Smooth muscle cell (in vitro differentiated cells): ENCODE data around the gene POLN. TPM values are rescaled to one million over a fixed set of nuclear protein-coding genes. Genes with fewer than 3 reads are reported as not detected.

Experiments used
- DNase-seq: peaks from one replicate; lab custom pipeline; 2025; ENCODE audit not compliant: unreplicated experiment; lab: John Stamatoyannopoulos, UW
- H2AFZ ChIP-seq: fragments of 200-600 bp; sonication (generic); 2 replicates; pipeline ENCODE4 v1.6.0; 2016; ENCODE audit warnings: antibody characterized with exemption, low read depth, mild to moderate bottlenecking
- H3F3A ChIP-seq: fragments of 200-600 bp; sonication (generic); 2 replicates; pipeline ENCODE4 v1.6.0; 2017; ENCODE audit warnings: antibody characterized with exemption, low read depth
- H3K27ac ChIP-seq: fragments of 200-600 bp; sonication (generic); 2 replicates; pipeline ENCODE4 v1.5.1; 2016; ENCODE audit warnings: low read depth, mild to moderate bottlenecking
- H3K27me3 ChIP-seq: fragments of 200-600 bp; sonication (generic); 2 replicates; pipeline ENCODE4 v1.6.1; 2016; ENCODE audit warnings: low read depth, mild to moderate bottlenecking
- H3K36me3 ChIP-seq: fragments of 200-600 bp; sonication (generic); 2 replicates; pipeline ENCODE4 v1.5.1; 2016; ENCODE audit warnings: low read depth
- H3K4me1 ChIP-seq: fragments of 200-600 bp; sonication (generic); 2 replicates; pipeline ENCODE4 v1.5.1; 2016; ENCODE audit warnings: low read depth
- H3K4me2 ChIP-seq: fragments of 200-600 bp; sonication (generic); 2 replicates; pipeline ENCODE4 v1.6.0; 2016; ENCODE audit warnings: mild to moderate bottlenecking
- H3K4me3 ChIP-seq: fragments of 200-600 bp; sonication (generic); 2 replicates; pipeline ENCODE4 v1.5.1; 2016; ENCODE audit warnings: mild to moderate bottlenecking
- H3K79me2 ChIP-seq: fragments of 200-600 bp; sonication (generic); 2 replicates; pipeline ENCODE4 v1.6.0; 2016; ENCODE audit warnings: low read depth, mild to moderate bottlenecking
- H3K9ac ChIP-seq: fragments of 200-600 bp; sonication (generic); 2 replicates; pipeline ENCODE4 v1.6.0; 2016; ENCODE audit warnings: low read depth
- H3K9me3 ChIP-seq: fragments of 200-600 bp; sonication (generic); replicated peaks from 2 replicates; pipeline ENCODE4 v1.5.1; 2016; ENCODE audit warnings: low read depth
- H4K20me1 ChIP-seq: fragments of 200-600 bp; sonication (generic); 2 replicates; pipeline ENCODE4 v1.6.0; 2016; ENCODE audit warnings: low read depth
- CTCF ChIP-seq: fragments of 200-600 bp; sonication (generic); IDR thresholded peaks from 2 replicates; pipeline ENCODE4 v1.5.1; 2017; ENCODE audit warnings: borderline replicate concordance, mild to moderate bottlenecking, antibody characterized with exemption; ENCODE audit not compliant: insufficient read depth, poor library complexity, severe bottlenecking
- WGBS: methylation state at CpG from one replicate; pipeline ENCODE4 v1.1.7; 2016; ENCODE audit warnings: low lambda C conversion rate; 5-methylcytosine and 5-hydroxymethylcytosine counted together
- polyA plus RNA-seq: library from polyadenylated mRNA; unstranded; fragments of >200 nt; fragmentation: Nextera tagmentation; extraction: Ambion mirVana; gene quantifications from 2 replicates; pipeline ENCODE4 v1.2.1, GENCODE V29; 2016
- total RNA-seq: library from RNA; depleted of rRNA; stranded (reverse); fragments of >200 nt; gene quantifications from 2 replicates; pipeline ENCODE4 v1.2.3, GENCODE V29; 2014

The POLN gene
- total and polyA plus RNA-seq, 2 experiments from 2014 or later: 0.35 to 3.0 TPM

GRCh38 chr4:2251073-2251794 is 9.3 kb upstream of the POLN start:
- no peak overlapping the region for H3K4me3 ChIP-seq
- peaks cover 85% of the 10 kb centered on the region for H4K20me1 ChIP-seq
- no peak for TF ChIP-seq CTCF
- H3K4me1 ChIP-seq: no peaks in the 10 kb centered on the region
- no peaks in the 10 kb centered on the region for H3K27me3 ChIP-seq
- H3F3A ChIP-seq: no peaks in the 10 kb centered on the region
- no peak for DNase-seq
- 97% methylated on average over 25 of the region's 25 CpGs for WGBS
- no peak overlapping the region for H2AFZ ChIP-seq
- no peak overlapping the region for H3K4me2 ChIP-seq
- no peaks in the 10 kb centered on the region for H3K36me3 ChIP-seq
- peaks cover 9% of the 10 kb centered on the region for H3K79me2 ChIP-seq
- H3K9ac ChIP-seq: no peak overlapping the region
- no peaks in the 10 kb centered on the region for H3K9me3 ChIP-seq
- no peak overlapping the region for H3K27ac ChIP-seq

GRCh38 chr4:2250357-2251072 is 8.6 kb upstream of the POLN start:
- peaks cover 9% of the 10 kb centered on the region for H3K79me2 ChIP-seq
- no peak overlapping the region for H3K4me2 ChIP-seq
- H4K20me1 ChIP-seq: peaks cover 78% of the 10 kb centered on the region
- no peak overlapping the region for H3K4me3 ChIP-seq
- DNase-seq: no peak
- no peaks in the 10 kb centered on the region for H3K9me3 ChIP-seq
- H3K4me1 ChIP-seq: no peaks in the 10 kb centered on the region
- no peak overlapping the region for H2AFZ ChIP-seq
- H3F3A ChIP-seq: no peaks in the 10 kb centered on the region
- WGBS: 95% methylated on average over 30 of the region's 30 CpGs
- TF ChIP-seq CTCF: no peak
- no peak overlapping the region for H3K9ac ChIP-seq
- no peaks in the 10 kb centered on the region for H3K36me3 ChIP-seq
- H3K27me3 ChIP-seq: no peaks in the 10 kb centered on the region
- no peak overlapping the region for H3K27ac ChIP-seq

- no peak overlapping the region for H3K9ac ChIP-seq
- no peak overlapping the region for H2AFZ ChIP-seq
- H3K4me2 ChIP-seq: no peak overlapping the region
- TF ChIP-seq CTCF: no peak
- H3K27me3 ChIP-seq: no peaks in the 10 kb centered on the region
- no peak overlapping the region for H3K27ac ChIP-seq
- H4K20me1 ChIP-seq: peaks cover 70% of the 10 kb centered on the region
- H3K4me1 ChIP-seq: no peaks in the 10 kb centered on the region
- peaks cover 6% of the 10 kb centered on the region for H3K79me2 ChIP-seq
- DNase-seq: no peak
- no peak overlapping the region for H3K4me3 ChIP-seq
- peaks cover 2% of the 10 kb centered on the region for H3F3A ChIP-seq
- WGBS: 98% methylated on average over 26 of the region's 26 CpGs
- no peaks in the 10 kb centered on the region for H3K9me3 ChIP-seq
- H3K36me3 ChIP-seq: no peaks in the 10 kb centered on the region
Measured at GRCh38 chr4:2249526-2250356, 7.8 kb upstream of the POLN start.
